ENCODE results near the gene SHC2. TPM values are rescaled to one million over a fixed set of nuclear protein-coding genes. Genes with fewer than 3 reads are reported as not detected.

The SHC2 gene
- total RNA-seq, 1 experiment from 2014 or later, result 6.7 TPM

DNA sequence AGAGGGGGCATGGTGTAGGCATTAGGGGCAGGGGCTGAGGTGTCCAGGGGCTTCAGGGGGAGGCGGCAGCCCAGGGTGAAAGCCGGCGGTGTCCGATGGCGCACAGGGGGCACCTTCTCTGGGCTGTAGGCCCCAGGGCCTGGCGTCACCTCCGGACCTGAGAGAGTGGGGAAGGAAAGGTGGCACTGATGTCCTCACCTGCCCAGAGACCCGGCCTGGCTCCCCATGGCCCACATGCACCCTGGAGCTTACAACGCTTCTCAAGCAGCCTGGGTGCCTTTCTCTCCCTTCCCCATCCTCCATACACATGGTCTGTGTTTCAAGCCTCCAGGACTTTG, 3.3 kb upstream of the SHC2 start:
- TF ChIP-seq TCF7L2 (IDR thresholded peaks at IDR 0.05; ENCODE audit: low read depth, low read length) (no peak), SIN3A (IDR thresholded peaks at IDR 0.05; ENCODE audit: borderline replicate concordance, insufficient read depth, low read depth, low read length) (no peak), POLR2AphosphoS5 (IDR thresholded peaks at IDR 0.05; ENCODE audit: low read depth, low read length) (no peak)
- TF ChIP-seq, protein P1, sequence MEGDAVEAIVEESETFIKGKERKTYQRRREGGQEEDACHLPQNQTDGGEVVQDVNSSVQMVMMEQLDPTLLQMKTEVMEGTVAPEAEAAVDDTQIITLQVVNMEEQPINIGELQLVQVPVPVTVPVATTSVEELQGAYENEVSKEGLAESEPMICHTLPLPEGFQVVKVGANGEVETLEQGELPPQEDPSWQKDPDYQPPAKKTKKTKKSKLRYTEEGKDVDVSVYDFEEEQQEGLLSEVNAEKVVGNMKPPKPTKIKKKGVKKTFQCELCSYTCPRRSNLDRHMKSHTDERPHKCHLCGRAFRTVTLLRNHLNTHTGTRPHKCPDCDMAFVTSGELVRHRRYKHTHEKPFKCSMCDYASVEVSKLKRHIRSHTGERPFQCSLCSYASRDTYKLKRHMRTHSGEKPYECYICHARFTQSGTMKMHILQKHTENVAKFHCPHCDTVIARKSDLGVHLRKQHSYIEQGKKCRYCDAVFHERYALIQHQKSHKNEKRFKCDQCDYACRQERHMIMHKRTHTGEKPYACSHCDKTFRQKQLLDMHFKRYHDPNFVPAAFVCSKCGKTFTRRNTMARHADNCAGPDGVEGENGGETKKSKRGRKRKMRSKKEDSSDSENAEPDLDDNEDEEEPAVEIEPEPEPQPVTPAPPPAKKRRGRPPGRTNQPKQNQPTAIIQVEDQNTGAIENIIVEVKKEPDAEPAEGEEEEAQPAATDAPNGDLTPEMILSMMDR (IDR thresholded peaks at IDR 0.05), result no peak
- TF ChIP-seq, protein P2, sequence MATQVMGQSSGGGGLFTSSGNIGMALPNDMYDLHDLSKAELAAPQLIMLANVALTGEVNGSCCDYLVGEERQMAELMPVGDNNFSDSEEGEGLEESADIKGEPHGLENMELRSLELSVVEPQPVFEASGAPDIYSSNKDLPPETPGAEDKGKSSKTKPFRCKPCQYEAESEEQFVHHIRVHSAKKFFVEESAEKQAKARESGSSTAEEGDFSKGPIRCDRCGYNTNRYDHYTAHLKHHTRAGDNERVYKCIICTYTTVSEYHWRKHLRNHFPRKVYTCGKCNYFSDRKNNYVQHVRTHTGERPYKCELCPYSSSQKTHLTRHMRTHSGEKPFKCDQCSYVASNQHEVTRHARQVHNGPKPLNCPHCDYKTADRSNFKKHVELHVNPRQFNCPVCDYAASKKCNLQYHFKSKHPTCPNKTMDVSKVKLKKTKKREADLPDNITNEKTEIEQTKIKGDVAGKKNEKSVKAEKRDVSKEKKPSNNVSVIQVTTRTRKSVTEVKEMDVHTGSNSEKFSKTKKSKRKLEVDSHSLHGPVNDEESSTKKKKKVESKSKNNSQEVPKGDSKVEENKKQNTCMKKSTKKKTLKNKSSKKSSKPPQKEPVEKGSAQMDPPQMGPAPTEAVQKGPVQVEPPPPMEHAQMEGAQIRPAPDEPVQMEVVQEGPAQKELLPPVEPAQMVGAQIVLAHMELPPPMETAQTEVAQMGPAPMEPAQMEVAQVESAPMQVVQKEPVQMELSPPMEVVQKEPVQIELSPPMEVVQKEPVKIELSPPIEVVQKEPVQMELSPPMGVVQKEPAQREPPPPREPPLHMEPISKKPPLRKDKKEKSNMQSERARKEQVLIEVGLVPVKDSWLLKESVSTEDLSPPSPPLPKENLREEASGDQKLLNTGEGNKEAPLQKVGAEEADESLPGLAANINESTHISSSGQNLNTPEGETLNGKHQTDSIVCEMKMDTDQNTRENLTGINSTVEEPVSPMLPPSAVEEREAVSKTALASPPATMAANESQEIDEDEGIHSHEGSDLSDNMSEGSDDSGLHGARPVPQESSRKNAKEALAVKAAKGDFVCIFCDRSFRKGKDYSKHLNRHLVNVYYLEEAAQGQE (IDR thresholded peaks at IDR 0.05; ENCODE audit: insufficient read depth in 1 of 2, low read depth in 2 of 2, low read length in 1 of 2), result no peak
- BruUV-seq (replicated peaks), result no TSS peak
- in situ Hi-C loops (cut with HindIII; ENCODE audit: low pct_unique_long_range_greater_than_20kb, low sequenced_read_pairs) (no loop called here), intact Hi-C loops (cut with micrococcal nuclease; ENCODE audit: unreplicated experiment) (no loop called here)
- Histone ChIP-seq H3K27me3 (ENCODE audit: control insufficient read depth, insufficient read depth, low read length) (no peaks in the 10 kb centered on the region), H3K27ac (ENCODE audit: low read length) (no peak overlapping the region), H3K9me3 (ENCODE audit: control insufficient read depth, insufficient read depth, low read depth, low read length) (no peaks in the 10 kb centered on the region), H3K36me3 (ENCODE audit: control insufficient read depth, insufficient read depth, low read length) (no peaks in the 10 kb centered on the region), H3K4me3 (ENCODE audit: low read depth in 2 of 2, low read length in 2 of 2) (no peak overlapping the region), H3K4me1 (ENCODE audit: control insufficient read depth, insufficient read depth, low read length) (no peaks in the 10 kb centered on the region)
- ATAC-seq, result no peak
- ChIA-PET POLR2A (no interaction called here), CTCF (no interaction called here)
- DNase-seq (ENCODE audit: low read depth, low spot score), result no peak

DNA sequence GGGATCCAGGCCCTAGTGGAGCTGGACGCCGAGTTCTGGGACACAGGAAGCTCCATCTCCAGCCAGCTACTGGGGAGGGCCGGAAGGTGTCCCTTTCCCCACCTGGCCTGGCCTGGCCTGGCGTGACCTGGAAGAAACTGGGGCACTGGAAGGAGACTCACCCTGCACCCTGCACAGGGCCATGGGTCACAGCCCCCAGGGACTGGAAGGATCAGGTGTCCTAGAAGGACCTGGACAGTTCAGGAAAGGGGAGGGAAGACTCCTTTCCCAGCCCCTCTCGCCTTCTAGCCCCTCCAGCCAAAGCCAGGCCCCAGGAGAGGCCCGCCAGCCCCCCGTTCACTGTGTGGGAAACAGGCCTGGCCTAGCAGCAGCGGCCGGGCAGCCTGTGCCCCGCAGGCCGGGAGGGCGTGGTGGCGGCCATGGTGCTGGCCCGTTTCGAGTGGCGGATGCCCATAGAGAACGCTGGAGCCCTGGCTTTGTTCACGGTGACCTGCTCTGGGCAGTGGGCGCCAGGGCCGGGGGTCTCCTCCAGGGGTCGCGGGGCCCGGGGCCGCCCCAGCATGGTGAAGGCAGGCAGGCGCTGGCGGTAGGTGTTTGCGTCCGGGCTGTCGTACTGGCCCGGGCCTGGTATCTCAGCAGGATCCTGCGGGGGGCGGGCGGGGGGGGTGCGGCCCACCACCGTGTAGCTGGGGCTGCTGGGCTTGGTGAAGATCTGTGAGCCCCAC, 2.8 kb upstream of the SHC2 start:
- no peaks in the 10 kb centered on the region for H3K27me3 ChIP-seq (ENCODE audit: control insufficient read depth, insufficient read depth, low read length)
- BruUV-seq (replicated peaks), result no TSS peak
- H3K36me3 ChIP-seq (ENCODE audit: control insufficient read depth, insufficient read depth, low read length), result no peaks in the 10 kb centered on the region
- TF ChIP-seq POLR2AphosphoS5 (IDR thresholded peaks at IDR 0.05; ENCODE audit: low read depth, low read length) (no peak), TCF7L2 (IDR thresholded peaks at IDR 0.05; ENCODE audit: low read depth, low read length) (no peak), SIN3A (IDR thresholded peaks at IDR 0.05; ENCODE audit: borderline replicate concordance, insufficient read depth, low read depth, low read length) (no peak)
- TF ChIP-seq, protein P2 (IDR thresholded peaks at IDR 0.05; ENCODE audit: insufficient read depth in 1 of 2, low read depth in 2 of 2, low read length in 1 of 2), result no peak
- TF ChIP-seq, protein P1 (IDR thresholded peaks at IDR 0.05), result no peak
- intact Hi-C loops (cut with micrococcal nuclease; ENCODE audit: unreplicated experiment) (no loop called here), in situ Hi-C loops (cut with HindIII; ENCODE audit: low pct_unique_long_range_greater_than_20kb, low sequenced_read_pairs) (no loop called here)
- no peak overlapping the region for H3K27ac ChIP-seq (ENCODE audit: low read length)
- no peaks in the 10 kb centered on the region for H3K9me3 ChIP-seq (ENCODE audit: control insufficient read depth, insufficient read depth, low read depth, low read length)
- ATAC-seq (no peak; the same call in 1 of the 2 replicates), DNase-seq (ENCODE audit: low read depth, low spot score) (no peak)
- H3K4me3 ChIP-seq (ENCODE audit: low read depth in 2 of 2, low read length in 2 of 2), result no peak overlapping the region
- ChIA-PET POLR2A (no interaction called here), CTCF (no interaction called here)
- no peaks in the 10 kb centered on the region for H3K4me1 ChIP-seq (ENCODE audit: control insufficient read depth, insufficient read depth, low read length)
